Measurements from ENCODE around the gene KCNK10. TPM values are rescaled to one million over a fixed set of nuclear protein-coding genes. Genes with fewer than 3 reads are reported as not detected.

KCNK10 gene
- total RNA-seq, 4 donors from 2014 or later = 0.10 to 0.38 TPM; not detected in 2

- peaks cover 0 to 4% of the 10 kb centered on the region in 2 donors for H3K4me1 ChIP-seq
- no peak overlapping the region for H3K27ac ChIP-seq
- TF ChIP-seq, protein P1, sequence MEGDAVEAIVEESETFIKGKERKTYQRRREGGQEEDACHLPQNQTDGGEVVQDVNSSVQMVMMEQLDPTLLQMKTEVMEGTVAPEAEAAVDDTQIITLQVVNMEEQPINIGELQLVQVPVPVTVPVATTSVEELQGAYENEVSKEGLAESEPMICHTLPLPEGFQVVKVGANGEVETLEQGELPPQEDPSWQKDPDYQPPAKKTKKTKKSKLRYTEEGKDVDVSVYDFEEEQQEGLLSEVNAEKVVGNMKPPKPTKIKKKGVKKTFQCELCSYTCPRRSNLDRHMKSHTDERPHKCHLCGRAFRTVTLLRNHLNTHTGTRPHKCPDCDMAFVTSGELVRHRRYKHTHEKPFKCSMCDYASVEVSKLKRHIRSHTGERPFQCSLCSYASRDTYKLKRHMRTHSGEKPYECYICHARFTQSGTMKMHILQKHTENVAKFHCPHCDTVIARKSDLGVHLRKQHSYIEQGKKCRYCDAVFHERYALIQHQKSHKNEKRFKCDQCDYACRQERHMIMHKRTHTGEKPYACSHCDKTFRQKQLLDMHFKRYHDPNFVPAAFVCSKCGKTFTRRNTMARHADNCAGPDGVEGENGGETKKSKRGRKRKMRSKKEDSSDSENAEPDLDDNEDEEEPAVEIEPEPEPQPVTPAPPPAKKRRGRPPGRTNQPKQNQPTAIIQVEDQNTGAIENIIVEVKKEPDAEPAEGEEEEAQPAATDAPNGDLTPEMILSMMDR (IDR thresholded peaks at IDR 0.05) = no peak
- no peak for TF ChIP-seq POLR2A (IDR thresholded peaks at IDR 0.05)
- DNase-seq = no peak
- H3K36me3 ChIP-seq = no peaks in the 10 kb centered on the region
- H3K9me3 ChIP-seq = no peaks in the 10 kb centered on the region
- intact Hi-C loops (cut with DNase I) = no loop called here
- WGBS, 2 donors = 90 to 93% methylated on average over 8 of the region's 8 CpGs
- no peak overlapping the region for H3K4me3 ChIP-seq (replicated peaks in 1 of 3)
- H3K27me3 ChIP-seq = no peaks in the 10 kb centered on the region
Measured at GRCh38 chr14:88184956-88185355, 138.1 kb downstream of the KCNK10 start.

DNA sequence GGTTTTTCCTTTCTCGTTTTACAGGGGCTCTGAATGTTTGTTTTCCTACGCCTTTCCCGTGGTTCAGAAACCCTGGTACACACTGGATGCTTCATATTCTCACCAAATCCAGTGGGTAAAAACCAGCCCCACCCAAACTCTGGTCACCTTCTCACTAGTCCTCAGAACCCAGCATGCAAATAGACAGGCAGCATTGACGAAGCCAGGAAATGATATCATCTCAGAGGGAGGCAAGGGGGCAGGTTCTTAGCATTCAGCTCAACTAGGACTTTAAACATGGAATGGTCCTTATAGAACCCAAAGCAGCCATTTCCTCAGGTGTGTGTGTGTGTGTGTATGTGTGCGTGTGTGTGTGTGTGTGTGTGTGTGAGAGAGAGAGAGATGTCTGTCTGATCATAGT is 142.0 kb downstream of the KCNK10 start:
- TF ChIP-seq POLR2A (IDR thresholded peaks at IDR 0.05) = no peak
- TF ChIP-seq, protein P1 (IDR thresholded peaks at IDR 0.05) = no peak
- H3K9me3 ChIP-seq = no peaks in the 10 kb centered on the region
- 50 to 53% methylated on average over 5 of the region's 5 CpGs for WGBS, 2 donors
- H3K4me1 ChIP-seq = no peaks in the 10 kb centered on the region
- H3K4me3 ChIP-seq (replicated peaks in 1 of 3) = no peak overlapping the region
- H3K27me3 ChIP-seq = no peaks in the 10 kb centered on the region
- no peak overlapping the region for H3K27ac ChIP-seq
- intact Hi-C loops (cut with DNase I) = no loop called here
- no peaks in the 10 kb centered on the region for H3K36me3 ChIP-seq
- no peak for DNase-seq

GRCh38 chr14:88179716-88180115 is 143.4 kb downstream of the KCNK10 start:
- Histone ChIP-seq H3K4me3 (replicated peaks in 1 of 3) (no peak overlapping the region), H3K4me1 (no peaks in the 10 kb centered on the region), H3K27me3 (no peaks in the 10 kb centered on the region), H3K27ac (no peak overlapping the region), H3K36me3 (no peaks in the 10 kb centered on the region), H3K9me3 (no peaks in the 10 kb centered on the region)
- no peak for DNase-seq
- 85 to 93% methylated on average over 6 of the region's 6 CpGs for WGBS, 2 donors
- intact Hi-C loops (cut with DNase I) = no loop called here
- TF ChIP-seq, protein P1 (IDR thresholded peaks at IDR 0.05) = no peak
- no peak for TF ChIP-seq POLR2A (IDR thresholded peaks at IDR 0.05)

GRCh38 chr14:88170333-88170732 is 152.7 kb downstream of the KCNK10 start:
- no peak for TF ChIP-seq POLR2A (IDR thresholded peaks at IDR 0.05)

DNA sequence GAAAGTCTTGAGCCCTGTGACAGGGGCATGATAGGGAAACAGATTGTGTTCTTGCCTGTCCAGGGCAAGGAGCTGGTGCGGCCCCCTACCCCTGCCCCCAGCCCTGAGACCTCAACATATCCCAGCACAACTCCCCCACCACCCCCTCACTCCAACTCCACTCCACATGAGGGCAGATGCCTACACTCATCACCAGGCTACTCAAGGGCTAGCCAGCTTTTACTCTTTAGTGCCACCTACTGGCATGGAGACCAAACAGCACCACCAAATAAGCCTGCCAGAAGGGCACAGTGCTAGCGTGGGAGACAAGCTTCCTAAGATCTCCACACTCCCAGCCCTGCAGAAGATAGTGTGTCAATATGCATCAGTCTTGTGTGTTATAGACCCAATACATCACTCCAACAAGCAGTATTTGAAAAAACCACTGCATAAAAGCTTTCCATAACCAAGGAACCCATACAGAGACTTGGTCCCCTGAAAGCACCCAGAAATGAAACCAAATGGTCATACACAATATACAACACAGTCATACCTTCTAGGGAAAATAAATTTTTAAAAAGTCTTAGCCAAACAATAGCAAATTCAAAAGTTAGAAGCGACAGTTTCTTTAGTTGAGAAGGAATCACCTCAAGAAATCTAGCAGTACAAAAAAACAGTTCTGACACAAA is 154.4 kb downstream of the KCNK10 start:
- no peaks in the 10 kb centered on the region for H3K27me3 ChIP-seq
- H3K36me3 ChIP-seq = no peaks in the 10 kb centered on the region
- no peak overlapping the region for H3K4me3 ChIP-seq (replicated peaks in 1 of 3)
- no peaks in the 10 kb centered on the region for H3K4me1 ChIP-seq
- TF ChIP-seq POLR2A (IDR thresholded peaks at IDR 0.05) = no peak
- TF ChIP-seq, protein P1 (IDR thresholded peaks at IDR 0.05) = peak in 5 of 6 experiments; percentile 16 to 59 (median 35)
- H3K27ac ChIP-seq = no peak overlapping the region
- WGBS, 2 donors = 63 to 67% methylated on average over 3 of the region's 3 CpGs
- intact Hi-C loops (cut with DNase I) = loop anchor here (10.0 kb wide), 1 partner anchor 144 kb away; no protein-coding TSS in a partner anchor
- peak; percentile 14 to 16 for DNase-seq
- no peaks in the 10 kb centered on the region for H3K9me3 ChIP-seq

More at GRCh38 chr14:88170333-88170732, 152.7 kb downstream of the KCNK10 start:
- intact Hi-C loops (cut with DNase I) = no loop called here
- H3K36me3 ChIP-seq = no peaks in the 10 kb centered on the region
- H3K9me3 ChIP-seq = no peaks in the 10 kb centered on the region
- H3K4me1 ChIP-seq = no peaks in the 10 kb centered on the region
- no peak for DNase-seq
- no peak overlapping the region for H3K27ac ChIP-seq
- H3K27me3 ChIP-seq = no peaks in the 10 kb centered on the region
- H3K4me3 ChIP-seq (replicated peaks in 1 of 3) = no peak overlapping the region
